ENCODE data around the gene PRTFDC1. TPM values are rescaled to one million over a fixed set of nuclear protein-coding genes. Genes with fewer than 3 reads are reported as not detected.

PRTFDC1 gene
- polyA plus RNA-seq, 10 donors = 13.6 to 26.1 (median 15.1) TPM

DNA sequence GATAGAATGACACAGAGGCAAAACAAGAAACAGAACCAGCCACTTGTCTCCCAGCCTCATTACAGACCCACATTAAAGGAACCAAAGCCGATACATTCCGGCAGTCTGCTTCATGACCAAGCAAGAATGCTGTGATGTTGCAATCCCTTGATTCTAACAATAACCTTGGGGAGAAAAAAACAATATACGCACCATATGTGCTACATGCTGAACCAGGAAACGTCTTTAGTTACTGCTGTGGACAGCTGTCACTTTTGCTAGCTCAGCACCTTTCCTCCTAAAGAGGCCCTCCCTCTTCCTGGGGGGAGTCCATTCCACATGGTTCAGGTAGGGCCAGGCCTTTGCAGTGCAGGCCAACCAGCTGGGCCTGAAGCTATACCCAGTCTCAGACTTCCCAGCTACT lies 79.1 kb downstream of the PRTFDC1 start:
- peak; percentile 37 to 89 (median 74) for DNase-seq

DNA sequence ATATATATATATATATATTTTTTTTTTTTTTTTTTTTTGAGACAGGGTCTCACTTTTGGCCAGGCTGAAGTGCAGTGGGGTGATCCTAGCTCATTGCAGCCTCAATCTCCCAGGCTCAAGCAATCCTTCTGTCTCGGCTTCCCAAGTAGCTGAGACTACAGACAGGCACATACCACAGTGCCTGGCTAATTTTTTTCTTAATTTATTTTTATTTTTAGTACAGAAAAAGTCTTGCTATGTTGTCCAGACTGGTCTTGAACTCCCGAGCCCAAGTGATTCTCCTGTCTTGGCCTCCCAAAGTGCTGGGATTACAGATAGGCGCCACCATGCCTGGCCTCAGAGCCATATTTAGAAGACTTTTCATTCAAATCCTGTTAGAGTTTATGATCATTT lies 79.6 kb downstream of the PRTFDC1 start:
- no peak for DNase-seq

DNA sequence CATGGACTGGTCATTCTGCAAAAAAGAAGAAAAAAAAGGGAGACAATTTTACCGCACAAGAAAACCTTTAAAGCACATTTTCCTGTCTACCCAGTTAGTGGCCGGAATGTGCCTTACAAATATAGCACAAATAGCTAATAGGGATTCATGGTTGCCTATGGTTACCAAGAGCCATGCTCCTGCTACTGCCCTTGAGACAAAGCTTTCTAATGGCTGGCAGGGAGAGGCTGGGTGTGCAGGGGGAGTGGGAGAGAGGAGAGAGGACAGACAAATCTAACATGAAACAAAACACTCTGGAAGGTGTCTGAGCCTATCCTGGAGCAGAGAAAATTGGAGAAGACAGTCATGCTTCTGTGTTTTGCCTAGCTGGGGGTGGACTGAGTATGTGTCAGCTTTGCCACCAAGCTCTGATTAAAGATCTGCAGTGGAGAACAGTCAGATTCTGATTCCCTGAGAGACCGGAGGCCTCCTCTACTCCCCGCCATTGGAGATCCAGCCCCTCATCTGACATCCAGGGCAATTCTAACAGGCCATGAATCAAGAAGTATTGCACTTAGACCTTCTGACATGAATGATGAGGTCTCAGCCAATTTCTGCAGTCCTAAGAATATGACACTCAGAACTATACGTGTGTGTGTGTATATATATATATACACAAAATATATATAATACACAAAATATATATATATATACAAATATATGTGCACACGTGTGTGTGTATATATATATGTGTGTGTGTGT lies 80.2 kb downstream of the PRTFDC1 start:
- DNase-seq = no peak

DNA sequence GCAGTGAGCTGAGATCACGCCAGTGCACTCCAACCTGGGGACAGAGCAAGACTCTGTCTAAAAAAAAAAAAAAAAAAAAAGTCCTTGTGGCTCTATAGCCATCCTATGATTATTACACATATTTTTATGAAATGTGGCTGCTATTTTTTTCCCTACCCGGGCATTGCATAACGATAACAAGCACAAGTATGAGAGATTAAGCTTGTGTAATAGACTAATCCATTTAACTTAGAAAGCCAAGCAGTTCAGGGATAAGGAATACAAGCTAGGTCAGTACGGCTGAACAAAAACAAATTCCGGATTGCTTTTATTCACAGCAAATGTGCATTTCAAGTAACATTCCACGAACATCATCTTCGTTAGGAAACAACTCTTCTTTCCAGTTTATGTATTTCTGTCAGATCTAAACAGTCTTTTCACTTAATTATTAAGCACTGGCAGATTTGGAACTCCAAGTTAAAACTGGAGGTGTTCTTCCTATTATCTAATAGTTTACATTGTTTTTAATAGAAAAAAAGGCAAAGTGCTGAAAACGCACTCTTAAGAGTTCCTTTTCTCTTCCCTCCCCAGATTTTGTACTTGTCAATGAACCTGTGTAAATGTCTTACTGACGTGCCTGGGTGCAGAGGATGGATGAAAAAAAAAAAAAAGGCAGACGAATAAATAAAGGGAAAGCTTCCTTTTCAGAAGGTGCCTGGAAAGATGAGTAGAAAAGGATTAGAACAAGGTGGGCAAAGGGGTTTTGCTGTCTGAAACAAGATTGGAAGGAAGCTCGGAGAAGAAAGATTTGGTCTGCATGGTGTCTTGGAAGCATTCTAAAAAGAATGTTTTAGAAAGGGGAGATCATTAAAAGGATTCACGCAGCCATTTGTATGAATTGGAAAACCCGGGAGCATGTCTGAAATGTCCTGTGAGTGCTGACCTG lies 81.1 kb downstream of the PRTFDC1 start:
- no peak for DNase-seq

DNA sequence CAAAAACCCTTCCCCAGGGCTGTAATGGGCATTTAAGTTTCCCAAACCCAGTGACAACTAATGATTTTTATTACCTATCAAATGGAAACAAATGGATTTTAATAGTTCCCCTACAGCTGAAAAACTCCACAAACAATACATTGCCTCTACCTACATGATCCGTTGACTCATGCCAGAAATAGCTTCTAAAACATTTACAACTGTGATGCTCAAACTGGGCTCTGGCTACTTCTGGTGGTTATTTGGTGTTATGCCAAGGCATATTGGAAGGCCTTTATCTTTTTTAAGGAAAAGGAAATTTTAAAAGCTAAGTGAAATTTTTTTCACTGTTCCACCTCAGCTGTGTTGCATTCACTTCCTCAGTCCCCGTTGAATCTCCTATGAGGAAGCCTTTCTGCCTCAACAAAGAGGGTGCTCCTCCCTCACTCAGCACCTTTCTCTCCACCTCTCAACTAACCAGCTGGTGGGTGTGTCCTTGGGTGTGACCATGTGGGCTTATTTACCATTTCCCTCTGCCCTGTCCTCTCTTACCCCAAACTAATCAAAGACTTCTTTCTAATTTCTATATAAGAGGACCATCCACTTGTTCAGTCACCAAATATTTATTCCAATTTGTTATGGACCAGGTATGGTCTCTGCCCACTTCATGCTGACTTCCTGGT lies 82.9 kb downstream of the PRTFDC1 start:
- DNase-seq = no peak

DNA sequence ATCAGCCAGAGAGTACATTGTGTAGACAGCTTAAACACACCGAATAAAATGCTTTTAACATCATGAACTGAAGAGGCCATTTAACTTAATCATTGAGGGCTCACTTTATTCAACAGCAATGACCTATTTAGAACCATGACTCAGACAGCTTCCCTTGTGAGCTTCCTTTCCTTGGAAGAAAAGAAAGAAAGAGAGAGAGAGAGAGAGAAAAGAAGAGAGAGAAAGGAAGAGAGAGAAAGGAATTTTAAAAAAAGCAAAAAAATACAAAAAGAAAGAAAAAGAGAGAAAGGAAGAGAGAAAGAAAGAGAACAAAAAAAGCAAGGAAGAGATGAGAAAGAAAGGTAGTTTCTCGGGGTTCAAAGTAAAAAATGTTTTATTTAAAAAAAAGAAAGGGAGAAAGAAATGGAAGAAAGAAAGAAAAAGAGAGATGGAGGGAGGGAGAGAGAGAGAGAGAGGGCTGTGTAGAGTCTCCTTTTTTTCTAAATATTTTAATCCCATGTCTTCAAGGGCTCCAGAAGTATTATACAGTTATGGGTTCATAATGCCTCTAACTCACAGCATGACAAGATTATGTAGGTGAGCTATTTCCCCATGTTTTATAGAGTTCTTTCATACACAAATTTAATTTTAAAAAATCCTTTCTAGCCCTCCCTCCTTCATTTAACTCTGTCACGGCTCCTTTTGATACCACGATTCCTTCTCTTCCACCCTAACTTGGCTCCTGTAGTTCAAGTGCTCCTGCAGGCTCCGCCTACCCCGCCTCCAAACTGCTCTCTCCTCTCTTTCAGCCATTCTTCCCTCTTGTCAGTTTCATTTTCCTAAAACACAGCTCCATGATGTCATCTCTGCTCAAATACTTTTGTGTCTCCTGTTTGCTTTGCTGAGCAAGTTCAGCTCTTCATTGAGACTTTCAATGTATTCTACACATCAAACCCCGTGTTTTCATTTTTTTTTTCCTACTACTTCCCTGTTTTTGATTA lies 85.5 kb downstream of the PRTFDC1 start:
- DNase-seq = peak; percentile 52 to 77 (median 56)

DNA sequence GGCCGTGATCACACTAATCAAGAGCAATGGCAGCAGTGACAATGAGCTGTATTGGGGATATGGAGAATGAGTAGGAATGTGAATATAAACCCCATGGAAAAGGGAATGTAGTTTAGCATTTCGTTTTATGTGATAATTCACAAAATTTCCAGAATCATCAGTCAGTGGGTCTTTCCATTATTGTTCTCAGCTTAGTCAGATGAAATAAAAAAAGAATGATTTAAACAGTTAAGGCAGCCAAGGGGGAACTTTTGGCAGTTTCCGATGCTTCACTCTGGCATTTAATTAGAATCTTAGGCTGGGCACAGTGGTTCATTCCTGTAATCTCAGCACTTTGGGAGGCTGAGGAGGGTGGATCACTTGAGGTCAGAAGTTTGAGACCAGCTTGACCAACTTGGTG lies 86.6 kb downstream of the PRTFDC1 start:
- no peak for DNase-seq

DNA sequence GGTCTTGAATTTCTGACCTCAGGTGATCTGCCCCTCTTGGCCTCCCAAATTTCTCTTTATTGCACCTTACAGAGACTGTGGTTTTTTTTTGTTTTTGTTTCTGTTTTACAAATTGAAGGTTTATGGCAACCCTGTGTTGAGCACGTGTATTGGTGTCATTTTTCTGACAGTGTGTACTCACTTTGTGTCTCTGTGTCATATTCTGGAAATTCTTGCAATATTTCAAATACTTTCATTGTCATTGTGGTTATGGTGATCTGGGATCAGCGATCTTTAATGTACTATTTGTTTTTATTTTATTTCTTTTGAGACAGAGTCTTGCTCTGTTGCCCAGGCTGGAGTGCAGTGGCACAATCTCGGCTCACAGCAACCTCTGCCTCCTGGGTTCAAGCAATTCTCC lies 89.8 kb downstream of the PRTFDC1 start:
- DNase-seq = no peak

DNA sequence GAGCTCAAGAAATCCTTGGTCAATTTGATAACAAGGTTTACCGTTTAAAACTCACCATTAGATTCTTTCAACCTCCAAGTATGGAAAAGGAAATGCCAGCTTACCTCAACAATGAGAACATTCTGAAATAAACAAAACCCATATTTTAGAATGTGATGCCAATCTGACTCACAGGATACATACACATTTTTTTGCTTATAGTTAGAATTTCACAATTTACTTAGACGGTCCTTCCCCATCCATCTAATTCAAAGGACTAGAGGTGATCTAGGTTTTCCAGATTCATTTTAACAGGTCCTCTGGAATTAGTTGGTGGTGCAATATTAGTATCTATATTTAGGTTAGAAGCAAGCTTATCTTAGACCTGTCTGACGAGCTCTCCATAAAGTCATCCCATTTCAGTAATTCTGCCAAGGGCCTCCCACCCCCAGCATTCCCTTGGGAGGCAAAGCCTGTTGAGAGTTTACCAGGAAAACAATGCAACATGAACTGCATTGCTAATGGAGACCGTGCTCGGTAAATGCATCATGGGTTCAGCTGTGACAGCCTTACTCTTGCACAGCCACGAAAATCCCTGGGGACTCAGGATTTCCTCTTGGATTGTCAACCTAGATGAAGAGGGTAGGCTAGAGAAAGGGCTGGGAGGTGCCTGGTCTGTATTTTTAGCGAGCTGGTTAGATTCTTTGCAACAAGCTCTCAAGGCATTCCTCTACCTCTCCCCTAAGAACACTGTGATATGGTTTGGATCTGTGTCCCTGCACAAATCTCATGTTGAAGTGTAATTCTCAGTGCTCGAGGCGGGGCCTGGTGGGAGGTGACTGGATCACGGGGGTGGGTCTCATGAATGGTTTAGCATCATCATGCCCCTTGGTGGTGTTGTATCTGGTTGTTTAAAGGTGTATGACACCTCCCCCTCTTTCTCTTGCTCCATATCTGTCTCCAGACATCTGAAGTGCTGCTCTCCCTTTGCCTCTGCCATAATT lies 93.8 kb downstream of the PRTFDC1 start:
- no peak for DNase-seq

DNA sequence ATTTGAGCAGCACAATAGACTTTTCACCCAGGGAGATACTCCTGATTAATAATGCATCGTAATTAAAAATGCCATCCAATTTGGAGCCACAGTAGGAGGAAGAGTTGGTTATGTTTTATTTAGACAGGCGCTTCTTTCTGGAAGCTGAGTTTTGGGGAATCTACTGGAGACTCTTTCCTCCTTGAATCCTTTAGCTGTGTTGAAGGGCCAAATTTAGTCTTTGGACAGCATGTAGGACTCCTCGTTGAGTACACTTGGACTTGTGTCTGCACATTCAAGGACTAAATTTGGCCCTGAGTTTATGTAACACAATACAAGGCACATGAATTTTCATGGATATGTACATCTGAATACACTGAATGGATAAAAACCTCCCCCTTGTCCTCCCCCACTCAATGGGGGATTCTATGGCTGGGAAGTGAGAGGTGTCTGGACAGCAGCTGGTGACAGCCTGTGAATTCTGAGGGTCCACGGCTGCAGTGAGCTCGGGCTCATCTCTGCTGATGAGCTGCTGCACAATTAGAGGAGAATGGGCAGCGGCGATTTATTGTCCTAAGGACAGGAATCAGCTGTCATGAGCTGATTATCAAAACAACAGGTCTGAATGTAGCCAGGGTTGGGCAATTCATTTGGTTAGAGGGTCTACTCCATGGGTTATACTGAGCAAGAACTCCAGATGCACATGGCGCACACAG lies 95.2 kb downstream of the PRTFDC1 start:
- DNase-seq = no peak

DNA sequence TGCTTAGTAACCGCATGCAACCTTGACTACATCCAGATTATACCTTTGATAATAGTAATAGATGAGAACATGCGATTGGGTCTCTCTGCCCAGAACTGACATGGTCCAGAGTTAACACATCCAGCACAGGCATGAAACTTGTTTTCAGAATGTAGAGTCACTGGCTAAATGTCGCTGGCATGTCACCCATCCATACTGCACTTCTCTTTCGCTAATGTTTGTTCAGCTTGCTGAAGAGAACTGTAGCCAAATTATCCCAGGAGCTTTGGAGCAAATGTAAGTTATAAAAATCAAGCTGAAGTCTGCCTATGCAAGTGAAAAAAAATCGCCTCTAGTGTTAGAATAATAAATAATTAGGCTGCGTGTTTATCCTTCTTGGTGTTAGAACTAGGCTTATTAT lies 98.2 kb downstream of the PRTFDC1 start:
- DNase-seq = no peak

DNA sequence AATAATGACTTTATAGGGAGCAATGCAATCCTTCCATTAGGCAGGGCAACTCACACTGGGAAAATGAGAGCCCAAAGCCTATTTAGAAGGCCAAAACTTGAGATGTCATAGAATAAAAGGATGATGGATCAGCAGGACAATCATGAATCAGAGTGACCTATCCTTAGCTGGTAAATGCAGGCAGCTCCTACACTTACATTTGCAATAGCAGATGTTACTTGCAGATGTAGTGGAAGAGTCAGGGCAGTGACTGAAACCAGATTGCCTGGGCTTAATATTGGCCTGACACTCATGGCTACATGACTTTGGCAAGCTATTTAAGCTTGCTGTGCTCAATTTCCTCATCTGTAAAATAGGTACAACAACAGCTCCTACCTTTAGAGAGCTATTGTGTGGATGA lies 98.7 kb downstream of the PRTFDC1 start:
- DNase-seq = no peak

DNA sequence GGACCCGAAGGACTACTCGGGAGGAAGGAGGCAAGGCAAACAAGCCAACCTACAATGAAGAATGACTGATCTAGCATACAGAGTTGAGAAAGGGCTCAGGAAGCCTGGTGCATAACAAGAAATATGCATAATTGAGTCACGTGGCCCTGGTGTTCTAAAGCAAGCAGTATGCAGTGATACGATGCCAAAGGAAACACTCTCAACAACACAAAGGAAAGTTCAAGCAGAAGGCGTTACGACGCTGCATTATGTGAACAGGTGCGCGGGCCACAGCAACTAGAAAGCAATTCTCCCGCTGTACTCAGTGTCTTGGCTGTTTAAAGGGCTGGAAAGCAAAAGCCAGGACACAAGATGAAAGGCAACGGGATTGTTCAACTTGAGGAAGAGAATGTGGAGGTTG lies 100.8 kb downstream of the PRTFDC1 start:
- no peak for DNase-seq

DNA sequence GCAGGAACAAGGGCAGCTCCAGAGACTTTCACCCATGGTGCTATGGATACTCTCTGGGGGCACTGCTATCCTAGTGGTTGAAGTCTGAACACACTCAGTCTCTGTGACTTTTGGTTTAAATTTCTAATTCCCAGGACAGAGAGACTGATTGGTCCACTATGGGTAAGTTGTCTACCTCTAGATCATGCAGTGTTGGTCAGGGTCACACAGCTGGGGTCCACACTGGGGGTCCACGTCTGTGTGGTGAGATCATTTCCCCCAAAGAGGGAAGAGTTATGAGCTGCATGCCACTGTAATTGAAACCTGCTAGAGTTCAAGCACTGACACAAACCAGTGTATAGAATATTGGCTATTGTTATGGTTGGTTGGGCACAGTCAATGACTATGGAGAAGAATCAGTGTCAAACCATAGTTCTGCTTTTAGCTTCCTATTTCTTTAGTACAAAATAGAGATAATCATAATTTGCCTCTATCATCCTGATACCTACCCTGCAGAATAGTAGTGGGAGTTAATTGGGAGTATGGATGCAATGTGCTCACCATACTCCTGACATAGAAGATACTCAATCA lies 101.6 kb downstream of the PRTFDC1 start:
- no peak for DNase-seq

DNA sequence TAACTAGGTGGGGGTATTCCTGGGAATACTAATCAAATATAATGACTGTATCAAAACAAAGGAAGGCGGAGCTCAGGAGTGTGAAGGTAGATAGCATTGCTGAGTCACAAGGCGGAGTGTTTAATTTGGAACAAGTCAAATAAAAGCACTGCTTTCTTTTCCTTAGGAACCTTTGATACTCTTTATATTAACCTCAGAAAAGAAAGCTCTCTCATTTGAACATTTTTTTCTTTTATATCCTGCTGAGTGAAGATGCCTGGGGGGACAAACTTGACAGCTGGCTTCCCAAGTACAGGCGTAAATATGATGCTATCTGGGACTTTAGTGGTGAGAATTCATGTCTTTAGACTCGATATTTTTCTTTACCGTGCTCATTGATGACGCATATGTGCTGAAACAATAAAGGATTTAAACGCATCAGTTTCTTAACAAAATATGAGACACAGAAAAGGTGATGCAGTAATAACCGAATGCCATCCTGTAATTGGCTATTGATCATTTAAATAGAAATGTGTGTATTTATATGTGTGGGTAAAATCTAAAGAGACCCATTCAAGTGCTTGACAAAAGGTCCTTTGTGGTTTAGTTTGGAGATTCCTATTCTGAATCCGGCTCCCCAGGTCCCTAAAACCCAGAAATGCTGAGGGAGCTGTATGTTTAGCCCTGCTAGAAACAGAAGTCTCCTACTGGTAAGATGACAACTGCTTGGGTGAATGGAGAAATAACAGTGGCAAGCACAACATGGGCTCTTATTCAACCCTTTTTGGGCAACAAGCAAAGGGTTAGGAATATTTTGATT lies 102.7 kb downstream of the PRTFDC1 start:
- no peak for DNase-seq

DNA sequence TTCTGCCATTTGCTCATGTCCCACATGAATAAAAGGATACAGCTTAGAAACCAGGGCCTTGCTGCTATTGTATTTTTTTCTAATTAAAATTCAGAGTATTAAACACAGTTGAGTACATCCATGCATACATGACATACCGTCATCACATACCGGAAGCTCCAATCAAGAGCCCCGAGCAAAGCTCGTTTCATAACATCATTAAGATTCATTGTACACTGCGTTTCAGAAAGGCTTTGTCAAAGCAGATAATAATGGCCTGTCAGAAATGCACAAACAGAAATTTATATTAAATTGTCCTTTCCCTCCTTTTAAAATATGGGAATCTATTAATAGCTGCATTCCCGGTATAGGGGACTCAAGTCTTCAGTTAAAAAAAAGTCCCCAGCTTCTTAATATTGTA lies 103.4 kb downstream of the PRTFDC1 start:
- DNase-seq = no peak

DNA sequence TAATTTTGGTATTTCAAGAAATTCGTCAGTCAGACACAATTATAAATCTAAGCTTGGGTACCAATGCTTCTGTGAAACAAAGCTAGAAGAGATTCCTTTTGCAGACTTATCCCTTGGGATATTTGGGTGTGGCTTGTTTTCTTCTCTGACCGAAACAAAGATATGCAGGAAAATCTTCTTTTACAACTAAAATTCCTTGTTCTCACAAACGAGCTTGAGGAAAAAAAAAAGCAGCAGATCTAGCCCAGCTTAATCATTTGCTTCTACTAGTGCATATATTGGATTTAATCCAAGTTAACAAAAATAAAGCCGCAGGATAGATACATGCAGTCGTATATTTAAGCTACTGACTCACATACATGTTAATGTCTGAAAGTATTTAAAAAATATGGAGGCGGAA lies 104.2 kb downstream of the PRTFDC1 start:
- peak in 2 of 3 donors; percentile 36 to 75 for DNase-seq

All from muscle of back (tissue), 11 donors.